HEK293T (cell line): Measurements from ENCODE around the gene JMJD1C.
A peak's percentile ranks its signal among the peaks of the same experiment; 100 is the strongest.

Source experiments
- CTCF ChIA-PET: fragments of 350-600 bp; formaldehyde crosslinking; extraction: SDS; loops from one replicate; lab custom pipeline; 2021; ENCODE audit warnings: antibody characterized with exemption, inconsistent platforms; lab: Yijun Ruan, JAX
- POLR2A ChIA-PET: fragments of 350-600 bp; formaldehyde crosslinking; extraction: SDS; loops from one replicate; lab custom pipeline; 2020; ENCODE audit warnings: antibody characterized with exemption, inconsistent platforms; lab: Yijun Ruan, JAX
- DNase-seq: peaks from one replicate; pipeline ENCODE4 v3.0.0; 2012; ENCODE audit warnings: mixed read lengths; ENCODE audit errors: extremely low spot score
- ARNT ChIP-seq: fragments of 450-650 bp; IDR thresholded peaks from 2 replicates; pipeline ENCODE4 v1.6.1; 2017; ENCODE audit warnings: mild to moderate bottlenecking
- BHLHE40 ChIP-seq: fragments of 450-650 bp; IDR thresholded peaks from 2 replicates; pipeline ENCODE4 v1.6.1; 2016; ENCODE audit warnings: mild to moderate bottlenecking, moderate library complexity, borderline replicate concordance
- CTBP1 ChIP-seq: fragments of 450-650 bp; IDR thresholded peaks from 2 replicates; pipeline ENCODE4 v1.6.1; 2016; ENCODE audit warnings: borderline replicate concordance
- ELF4 ChIP-seq: fragments of 450-650 bp; IDR thresholded peaks from 2 replicates; pipeline ENCODE4 v1.6.1; 2017; ENCODE audit warnings: antibody characterized with exemption
- FOXA1 ChIP-seq: fragments of 450-650 bp; IDR thresholded peaks from 2 replicates; pipeline ENCODE4 v1.6.1; 2016; ENCODE audit warnings: mild to moderate bottlenecking
- FOXK2 ChIP-seq: fragments of 450-650 bp; IDR thresholded peaks from 2 replicates; pipeline ENCODE4 v1.6.1; 2016; ENCODE audit warnings: mild to moderate bottlenecking
- FOXM1 ChIP-seq: fragments of 450-650 bp; IDR thresholded peaks from 2 replicates; pipeline ENCODE4 v1.6.1; 2017; ENCODE audit warnings: mild to moderate bottlenecking, borderline replicate concordance
- HDGF ChIP-seq: fragments of 450-650 bp; IDR thresholded peaks from 2 replicates; pipeline ENCODE4 v1.6.1; 2017; ENCODE audit warnings: antibody characterized with exemption, borderline replicate concordance
- L3MBTL2 ChIP-seq: fragments of 450-650 bp; conservative IDR thresholded peaks from 2 replicates; pipeline ENCODE4 v1.6.1; 2016; ENCODE audit warnings: mild to moderate bottlenecking
- LEF1 ChIP-seq: fragments of 450-650 bp; IDR thresholded peaks from 2 replicates; pipeline ENCODE4 v1.6.1; 2017; ENCODE audit warnings: mild to moderate bottlenecking, borderline replicate concordance
- NFRKB ChIP-seq: fragments of 450-650 bp; IDR thresholded peaks from 2 replicates; pipeline ENCODE4 v1.6.1; 2016; ENCODE audit warnings: mild to moderate bottlenecking, moderate library complexity
- PKNOX1 ChIP-seq: fragments of 450-650 bp; IDR thresholded peaks from 2 replicates; pipeline ENCODE4 v1.6.1; 2016
- SP1 ChIP-seq: fragments of 450-650 bp; IDR thresholded peaks from 2 replicates; pipeline ENCODE4 v1.6.1; 2017
- SUZ12 ChIP-seq: fragments of 450-650 bp; IDR thresholded peaks from 2 replicates; pipeline ENCODE4 v1.6.1; 2016; ENCODE audit warnings: mild to moderate bottlenecking
- TARDBP ChIP-seq: fragments of 450-650 bp; IDR thresholded peaks from 2 replicates; pipeline ENCODE4 v1.6.1; 2016
- ZNF384 ChIP-seq: fragments of 450-650 bp; IDR thresholded peaks from 2 replicates; pipeline ENCODE4 v1.6.1; 2016

Gene JMJD1C

GRCh38 chr10:63275094-63275493, 190.7 kb downstream of the JMJD1C start:
- POLR2A ChIA-PET: no interaction called here
- TF ChIP-seq PKNOX1: no peak
- TF ChIP-seq FOXA1: no peak
- DNase-seq: no peak
- CTCF ChIA-PET: no interaction called here

DNA sequence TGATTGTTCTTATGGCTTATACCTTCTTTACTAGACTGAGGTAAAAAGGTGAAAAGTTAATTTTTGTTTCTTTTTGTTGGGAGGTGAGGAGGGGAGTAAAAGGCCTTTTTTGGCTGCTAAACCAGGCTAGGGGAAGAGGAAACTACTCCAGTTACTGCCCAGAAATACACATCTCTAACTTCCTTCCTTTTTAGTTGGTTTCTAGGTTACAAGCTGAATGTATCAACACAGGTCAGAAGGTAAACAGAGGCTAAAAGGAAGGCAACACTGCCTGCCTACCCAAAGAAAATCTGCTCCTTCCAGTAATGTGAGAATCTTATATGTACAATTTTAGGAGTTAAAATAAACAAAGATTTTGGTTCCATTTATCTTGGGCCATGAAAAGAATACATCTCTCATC, 192.2 kb downstream of the JMJD1C start:
- POLR2A ChIA-PET: no interaction called here
- CTCF ChIA-PET: no interaction called here
- TF ChIP-seq BHLHE40 (no peak), PKNOX1 (no peak)
- no peak for DNase-seq

GRCh38 chr10:63268798-63269503, 196.8 kb downstream of the JMJD1C start:
- peak; percentile 69 for DNase-seq
- CTCF ChIA-PET: interaction anchor here (1.1 to 2.2 kb wide), 2 partner anchors 9 to 195 kb away, joined by 3 to 14 read pairs; no protein-coding TSS in a partner anchor
- TF ChIP-seq TARDBP (0 out of 2 replicates have a peak, but pooled peaks have one; percentile 19), L3MBTL2 (0 out of 2 replicates have a peak, but pooled peaks have one; percentile 13), ZNF384 (no peak), PKNOX1 (peak; percentile 90), HDGF (no peak), CTBP1 (peak; percentile 43)
- POLR2A ChIA-PET: interaction anchor here (0.5 to 1.8 kb wide), 24 partner anchors 10 to 434 kb away, joined by 3 to 9 read pairs (median 3); partner anchors contain the start of gene JMJD1C

- CTCF ChIA-PET: interaction anchor here (0.5 to 2.2 kb wide), 4 partner anchors 10 to 361 kb away, joined by 3 to 14 read pairs (median 4); no protein-coding TSS in a partner anchor
- POLR2A ChIA-PET: interaction anchor here (0.6 to 1.8 kb wide), 18 partner anchors 11 to 434 kb away, joined by 3 to 9 read pairs (median 3); partner anchors contain the start of gene JMJD1C
- DNase-seq: no peak
- TF ChIP-seq ELF4 (no peak), LEF1 (no peak), HDGF (no peak), SUZ12 (no peak), L3MBTL2 (no peak), FOXK2 (no peak), TARDBP (no peak), BHLHE40 (no peak), PKNOX1 (no peak), FOXA1 (no peak), ZNF384 (no peak; the same call in none of the 2 replicates), CTBP1 (no peak), ARNT (no peak), SP1 (no peak), FOXM1 (no peak), NFRKB (no peak)
Measured at GRCh38 chr10:63268149-63268797, 197.5 kb downstream of the JMJD1C start.

GRCh38 chr10:63267414-63268148, 198.2 kb downstream of the JMJD1C start:
- CTCF ChIA-PET: interaction anchor here (0.5 to 2.2 kb wide), 3 partner anchors 11 to 362 kb away, joined by 3 to 14 read pairs (median 5); no protein-coding TSS in a partner anchor
- DNase-seq: peak; percentile 11

More at GRCh38 chr10:63267414-63268148, 198.2 kb downstream of the JMJD1C start:
- TF ChIP-seq SUZ12 (no peak), SP1 (no peak), BHLHE40 (no peak), L3MBTL2 (no peak), FOXK2 (no peak), ELF4 (no peak), PKNOX1 (no peak), FOXA1 (no peak), LEF1 (no peak), CTBP1 (no peak), ARNT (no peak), HDGF (no peak), NFRKB (no peak), ZNF384 (no peak), TARDBP (no peak), FOXM1 (no peak)
- POLR2A ChIA-PET: interaction anchor here (0.6 to 1.8 kb wide), 9 partner anchors 11 to 363 kb away, joined by 3 to 8 read pairs (median 4); partner anchors contain the start of gene NRBF2
